ENCODE data around the gene MBNL3.

Gene MBNL3

GRCh38 chrX:132414404-132414803, 74.4 kb downstream of the MBNL3 start:
- DNase-seq (ENCODE audit: low spot score), result no peak

GRCh38 chrX:132413459-132413858, 75.4 kb downstream of the MBNL3 start:
- DNase-seq (ENCODE audit: low spot score), result no peak

- DNase-seq (ENCODE audit: low spot score), result no peak
Measured at GRCh38 chrX:132412208-132412607, 76.6 kb downstream of the MBNL3 start.

GRCh38 chrX:132411310-132411977, 77.4 kb downstream of the MBNL3 start:
- no peak for DNase-seq (ENCODE audit: low spot score)

- DNase-seq (ENCODE audit: low spot score), result no peak
Measured at GRCh38 chrX:132409780-132410556, 78.9 kb downstream of the MBNL3 start.

- DNase-seq (ENCODE audit: low spot score), result no peak
Measured at GRCh38 chrX:132407691-132408090, 81.1 kb downstream of the MBNL3 start.

GRCh38 chrX:132406106-132406505, 82.7 kb downstream of the MBNL3 start:
- DNase-seq (ENCODE audit: low spot score), result no peak

- DNase-seq (ENCODE audit: low spot score), result no peak
Measured at GRCh38 chrX:132404266-132404665, 84.6 kb downstream of the MBNL3 start.

- DNase-seq (ENCODE audit: low spot score), result no peak
Measured at GRCh38 chrX:132401935-132402334, 86.9 kb downstream of the MBNL3 start.

- DNase-seq (ENCODE audit: low spot score), result no peak
Measured at GRCh38 chrX:132400706-132401105, 88.1 kb downstream of the MBNL3 start.

- no peak for DNase-seq (ENCODE audit: low spot score)
Measured at GRCh38 chrX:132395645-132396044, 93.2 kb downstream of the MBNL3 start.

- DNase-seq (ENCODE audit: low spot score), result no peak
Measured at GRCh38 chrX:132395026-132395425, 93.8 kb downstream of the MBNL3 start.

GRCh38 chrX:132394591-132394990, 94.2 kb downstream of the MBNL3 start:
- no peak for DNase-seq (ENCODE audit: low spot score)

GRCh38 chrX:132393992-132394391, 94.8 kb downstream of the MBNL3 start:
- DNase-seq (ENCODE audit: low spot score), result no peak

GRCh38 chrX:132393485-132393884, 95.4 kb downstream of the MBNL3 start:
- DNase-seq (ENCODE audit: low spot score), result no peak

GRCh38 chrX:132393085-132393484, 95.8 kb downstream of the MBNL3 start:
- no peak for DNase-seq (ENCODE audit: low spot score)

- DNase-seq (ENCODE audit: low spot score), result no peak
Measured at GRCh38 chrX:132390792-132391191, 98.0 kb downstream of the MBNL3 start.

GRCh38 chrX:132389480-132389879, 99.4 kb downstream of the MBNL3 start:
- no peak for DNase-seq (ENCODE audit: low spot score)

- no peak for DNase-seq (ENCODE audit: low spot score)
Measured at GRCh38 chrX:132388371-132388770, 100.5 kb downstream of the MBNL3 start.

GRCh38 chrX:132384301-132384700, 104.5 kb downstream of the MBNL3 start:
- no peak for DNase-seq (ENCODE audit: low spot score)

- DNase-seq (ENCODE audit: low spot score), result no peak
Measured at GRCh38 chrX:132382068-132382467, 106.8 kb downstream of the MBNL3 start.

- no peak for DNase-seq (ENCODE audit: low spot score)
Measured at GRCh38 chrX:132378281-132378680, 110.6 kb downstream of the MBNL3 start.

GRCh38 chrX:132375941-132376340, 112.9 kb downstream of the MBNL3 start:
- no peak for DNase-seq (ENCODE audit: low spot score)

GRCh38 chrX:132373610-132374009, 115.2 kb downstream of the MBNL3 start:
- no peak for DNase-seq (ENCODE audit: low spot score)
